ENCODE measurements around the gene SOX8.

SOX8 gene

GRCh38 chr16:964356-965035 lies 17.1 kb upstream of the SOX8 start:
- ChIA-PET CTCF (no interaction called here), POLR2A (no interaction called here)
- no peak for TF ChIP-seq BHLHE40 (IDR thresholded peaks at IDR 0.05; ENCODE audit: borderline replicate concordance)
- no peak for TF ChIP-seq TARDBP (IDR thresholded peaks at IDR 0.05)
- no peak for TF ChIP-seq SUZ12 (IDR thresholded peaks at IDR 0.05)
- TF ChIP-seq L3MBTL2 (conservative IDR thresholded peaks at IDR 0.05), result no peak
- no peak for TF ChIP-seq LEF1 (IDR thresholded peaks at IDR 0.05; ENCODE audit: borderline replicate concordance)
- no peak for TF ChIP-seq FOXA1 (IDR thresholded peaks at IDR 0.05)
- TF ChIP-seq ELF4 (IDR thresholded peaks at IDR 0.05), result no peak
- no peak for TF ChIP-seq ARNT (IDR thresholded peaks at IDR 0.05)
- no peak for TF ChIP-seq FOXM1 (IDR thresholded peaks at IDR 0.05; ENCODE audit: borderline replicate concordance)
- TF ChIP-seq SP1 (IDR thresholded peaks at IDR 0.05), result no peak
- no peak for TF ChIP-seq ZNF384 (IDR thresholded peaks at IDR 0.05)
- TF ChIP-seq FOXK2 (IDR thresholded peaks at IDR 0.05), result no peak
- TF ChIP-seq, protein P1, sequence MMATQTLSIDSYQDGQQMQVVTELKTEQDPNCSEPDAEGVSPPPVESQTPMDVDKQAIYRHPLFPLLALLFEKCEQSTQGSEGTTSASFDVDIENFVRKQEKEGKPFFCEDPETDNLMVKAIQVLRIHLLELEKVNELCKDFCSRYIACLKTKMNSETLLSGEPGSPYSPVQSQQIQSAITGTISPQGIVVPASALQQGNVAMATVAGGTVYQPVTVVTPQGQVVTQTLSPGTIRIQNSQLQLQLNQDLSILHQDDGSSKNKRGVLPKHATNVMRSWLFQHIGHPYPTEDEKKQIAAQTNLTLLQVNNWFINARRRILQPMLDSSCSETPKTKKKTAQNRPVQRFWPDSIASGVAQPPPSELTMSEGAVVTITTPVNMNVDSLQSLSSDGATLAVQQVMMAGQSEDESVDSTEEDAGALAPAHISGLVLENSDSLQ (IDR thresholded peaks at IDR 0.05), result no peak
- TF ChIP-seq NFRKB (IDR thresholded peaks at IDR 0.05), result no peak
- no peak for TF ChIP-seq CTBP1 (IDR thresholded peaks at IDR 0.05; ENCODE audit: borderline replicate concordance)
- TF ChIP-seq HDGF (IDR thresholded peaks at IDR 0.05; ENCODE audit: borderline replicate concordance), result no peak
- no peak for DNase-seq (ENCODE audit: extremely low spot score)

GRCh38 chr16:965036-965395 lies 16.6 kb upstream of the SOX8 start:
- ChIA-PET POLR2A (no interaction called here), CTCF (no interaction called here)
- TF ChIP-seq L3MBTL2 (conservative IDR thresholded peaks at IDR 0.05) (no peak), NFRKB (IDR thresholded peaks at IDR 0.05) (no peak), CTBP1 (IDR thresholded peaks at IDR 0.05; ENCODE audit: borderline replicate concordance) (no peak), ELF4 (IDR thresholded peaks at IDR 0.05) (no peak), BHLHE40 (IDR thresholded peaks at IDR 0.05; ENCODE audit: borderline replicate concordance) (no peak), TARDBP (IDR thresholded peaks at IDR 0.05) (no peak), SUZ12 (IDR thresholded peaks at IDR 0.05) (no peak)
- DNase-seq (ENCODE audit: extremely low spot score), result no peak

DNA sequence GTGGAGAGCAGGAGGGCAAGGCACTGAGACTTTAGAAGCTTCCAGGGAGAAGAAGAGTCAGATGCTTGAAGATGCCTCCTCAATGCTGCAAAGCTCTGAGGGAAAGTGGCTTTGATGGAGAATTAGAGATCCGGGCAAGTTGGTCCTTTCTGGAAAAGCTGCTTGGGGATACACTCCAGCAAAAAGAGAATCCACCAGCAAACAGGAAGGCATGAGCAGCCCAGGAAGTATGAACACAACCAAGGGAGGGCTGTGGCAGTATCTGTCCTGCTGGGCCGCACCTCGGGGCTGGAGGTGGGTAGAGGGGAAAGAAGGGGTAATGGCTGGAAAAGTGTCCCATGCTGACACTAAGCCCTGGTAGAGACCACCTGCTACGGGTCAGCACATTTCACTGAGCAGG lies 16.1 kb upstream of the SOX8 start:
- ChIA-PET CTCF (no interaction called here), POLR2A (no interaction called here)
- no peak for DNase-seq (ENCODE audit: extremely low spot score)
- no peak for TF ChIP-seq ZNF384 (IDR thresholded peaks at IDR 0.05)
- no peak for TF ChIP-seq TARDBP (IDR thresholded peaks at IDR 0.05)
- no peak for TF ChIP-seq BHLHE40 (IDR thresholded peaks at IDR 0.05; ENCODE audit: borderline replicate concordance)
- no peak for TF ChIP-seq L3MBTL2 (conservative IDR thresholded peaks at IDR 0.05)
- no peak for TF ChIP-seq FOXK2 (IDR thresholded peaks at IDR 0.05)
- TF ChIP-seq ARNT (IDR thresholded peaks at IDR 0.05), result no peak
- TF ChIP-seq HDGF (IDR thresholded peaks at IDR 0.05; ENCODE audit: borderline replicate concordance), result no peak
- TF ChIP-seq, protein P1 (IDR thresholded peaks at IDR 0.05), result no peak
- TF ChIP-seq SP1 (IDR thresholded peaks at IDR 0.05), result no peak
- TF ChIP-seq LEF1 (IDR thresholded peaks at IDR 0.05; ENCODE audit: borderline replicate concordance), result no peak
- TF ChIP-seq NFRKB (IDR thresholded peaks at IDR 0.05), result no peak
- no peak for TF ChIP-seq ELF4 (IDR thresholded peaks at IDR 0.05)
- TF ChIP-seq CTBP1 (IDR thresholded peaks at IDR 0.05; ENCODE audit: borderline replicate concordance), result no peak
- TF ChIP-seq FOXM1 (IDR thresholded peaks at IDR 0.05; ENCODE audit: borderline replicate concordance), result no peak
- no peak for TF ChIP-seq FOXA1 (IDR thresholded peaks at IDR 0.05)
- no peak for TF ChIP-seq SUZ12 (IDR thresholded peaks at IDR 0.05)

GRCh38 chr16:966035-966434 lies 15.5 kb upstream of the SOX8 start:
- ChIA-PET POLR2A (no interaction called here), CTCF (no interaction called here)
- TF ChIP-seq SP1 (IDR thresholded peaks at IDR 0.05) (no peak), L3MBTL2 (conservative IDR thresholded peaks at IDR 0.05) (no peak), NFRKB (IDR thresholded peaks at IDR 0.05) (no peak), ARNT (IDR thresholded peaks at IDR 0.05) (no peak), CTBP1 (IDR thresholded peaks at IDR 0.05; ENCODE audit: borderline replicate concordance) (no peak), TARDBP (IDR thresholded peaks at IDR 0.05) (no peak), BHLHE40 (IDR thresholded peaks at IDR 0.05; ENCODE audit: borderline replicate concordance) (no peak), ZNF384 (IDR thresholded peaks at IDR 0.05) (no peak), SUZ12 (IDR thresholded peaks at IDR 0.05) (no peak), FOXM1 (IDR thresholded peaks at IDR 0.05; ENCODE audit: borderline replicate concordance) (no peak), HDGF (IDR thresholded peaks at IDR 0.05; ENCODE audit: borderline replicate concordance) (no peak)
- TF ChIP-seq, protein P1 (IDR thresholded peaks at IDR 0.05), result no peak
- no peak for DNase-seq (ENCODE audit: extremely low spot score)

DNA sequence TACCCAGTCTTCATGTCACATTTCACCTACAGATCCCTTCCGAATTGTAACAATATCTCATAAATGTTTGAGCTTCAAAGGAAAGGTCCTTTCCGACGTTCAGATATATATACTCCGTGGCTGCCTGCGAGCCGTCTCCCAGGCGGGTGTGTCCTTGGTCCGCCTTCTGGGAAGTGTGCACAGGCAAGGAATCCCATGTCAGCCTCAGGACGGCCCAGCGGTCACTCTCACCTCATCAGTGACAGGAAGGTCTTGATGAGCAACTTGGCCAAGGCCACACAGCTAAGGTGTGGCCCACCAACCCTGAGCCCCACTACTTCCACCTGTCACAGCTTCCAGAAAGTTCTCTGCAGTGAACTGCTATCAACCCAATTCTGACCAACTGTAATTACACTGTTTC lies 15.1 kb upstream of the SOX8 start:
- POLR2A ChIA-PET, result interaction anchor here (0.7 kb wide), 1 partner anchor 12 kb away, joined by 3 read pairs; no protein-coding TSS in a partner anchor
- no peak for DNase-seq (ENCODE audit: extremely low spot score)
- CTCF ChIA-PET, result no interaction called here
- TF ChIP-seq ELF4 (IDR thresholded peaks at IDR 0.05) (no peak), L3MBTL2 (conservative IDR thresholded peaks at IDR 0.05) (no peak), ARNT (IDR thresholded peaks at IDR 0.05) (no peak), FOXA1 (IDR thresholded peaks at IDR 0.05) (no peak), HDGF (IDR thresholded peaks at IDR 0.05; ENCODE audit: borderline replicate concordance) (no peak), SUZ12 (IDR thresholded peaks at IDR 0.05) (no peak), FOXK2 (IDR thresholded peaks at IDR 0.05) (no peak), SP1 (IDR thresholded peaks at IDR 0.05) (no peak), BHLHE40 (IDR thresholded peaks at IDR 0.05; ENCODE audit: borderline replicate concordance) (no peak), FOXM1 (IDR thresholded peaks at IDR 0.05; ENCODE audit: borderline replicate concordance) (no peak), NFRKB (IDR thresholded peaks at IDR 0.05) (no peak), ZNF384 (IDR thresholded peaks at IDR 0.05) (no peak), LEF1 (IDR thresholded peaks at IDR 0.05; ENCODE audit: borderline replicate concordance) (no peak)
- TF ChIP-seq, protein P1 (IDR thresholded peaks at IDR 0.05), result no peak
